Ovary (tissue), 9 donors: ENCODE results near the gene ARHGEF11. TPM values are rescaled to one million over a fixed set of nuclear protein-coding genes. Genes with fewer than 3 reads are reported as not detected.

Experiments used
- DNase-seq, 5 donors: peaks; one replicate each; pipeline ENCODE4 v3.0.0-alpha.2; 2019 to 2020
- H3K27ac ChIP-seq, 2 donors: fragments of 200-600 bp; one replicate each; pipeline versions ENCODE4 v1.5.1 to v1.8.0; 2019 to 2022
- H3K27me3 ChIP-seq: fragments of 200-600 bp; one replicate; pipeline ENCODE4 v1.8.0; 2022
- H3K36me3 ChIP-seq: fragments of 200-600 bp; sonication (generic); one replicate; pipeline ENCODE4 v1.5.1; 2019
- H3K4me1 ChIP-seq: one replicate; pipeline ENCODE4 v1.8.1; 2013; ENCODE audit warnings: mild to moderate bottlenecking, moderate library complexity; ENCODE audit not compliant: insufficient read depth
- H3K4me3 ChIP-seq: fragments of 200-600 bp; sonication (generic); one replicate; pipeline ENCODE4 v1.5.1; 2017
- H3K9me3 ChIP-seq, 2 donors: fragments of 200-600 bp in 1 of 2; sonication (generic) in 1 of 2; one replicate each; pipeline versions ENCODE4 v1.5.1 to v1.8.1; 2013 to 2019; ENCODE audit warnings: mild to moderate bottlenecking in 1 of 2, moderate library complexity in 1 of 2
- EP300 ChIP-seq: sonication (generic); formaldehyde crosslinking; IDR thresholded peaks from one replicate; pipeline ENCODE4 v1.6.1; 2017; ENCODE audit warnings: antibody characterized with exemption
- POLR2A ChIP-seq: fragments of 450-650 bp; IDR thresholded peaks from one replicate; pipeline ENCODE4 v1.6.1; 2017; ENCODE audit warnings: antibody characterized with exemption, mild to moderate bottlenecking, moderate library complexity
- WGBS, 3 donors: extraction: QIAGEN DNeasy Blood & Tissue Kit in 1 of 3; methylation state at CpG; one replicate each; pipeline versions ENCODE4 v1.1.5 to v1.1.7; 2013 to 2017; 5-methylcytosine and 5-hydroxymethylcytosine counted together
- intact Hi-C, 4 donors: fragments of 100-400 bp; cut with DNase I; formaldehyde crosslinking; loops; one replicate each; pipeline versions ENCODE4 v1.11.0 to v1.15.1; 2022 to 2023
- polyA plus RNA-seq, 2 donors: library from polyadenylated mRNA; stranded (reverse); fragments of 200-250 nt in 1 of 2; fragments of 350-450 nt in 1 of 2; fragmentation: Illumina TruSeq in 1 of 2; extraction: RNeasy Lipid Tissue Mini Kit (QIAGEN cat#74804) in 1 of 2; gene quantifications; one replicate each; pipeline ENCODE4 v1.2.3, GENCODE V29; 2013 to 2014
- total RNA-seq, 7 donors: library from RNA; depleted of rRNA in 2 of 7; stranded (reverse); fragments of >200 nt in 2 of 7; fragmentation: NEBNext Ultra II Directional in 3 of 7; extraction: Animal tissue kit (Norgen Biotek cat#: 25700) in 3 of 7; gene quantifications; one replicate each; pipeline versions ENCODE4 v1.1.0 to v1.2.4, GENCODE V29; 2016 to 2023
- TF ChIP-seq, protein P1 (sequence below), 3 donors: fragments of 450-650 bp in 2 of 3; fragments of 200-600 bp in 1 of 3; IDR thresholded peaks; one replicate each; pipeline versions ENCODE4 v1.5.1 to v1.8.0; 2016 to 2022; ENCODE audit warnings: antibody characterized with exemption in 3 of 3, mild to moderate bottlenecking in 1 of 3
- donor health status: DM: no; HTN: no; CAD: no; lungs with moderate emphysema.
- donor health status: DM: no; HTN: no; CAD: no.
- donor health status: Bipolar disorder and iron deficiency.
- donor health status: DM: yes; HTN: yes; CAD: no.
- donor health status: DM: no; HTN: no; CAD: no.
- donor health status: DM: yes; HTN: yes; CAD: no.

Gene ARHGEF11
- total and polyA plus RNA-seq, 9 donors = 14.3 to 43.9 (median 26.8) TPM

DNA sequence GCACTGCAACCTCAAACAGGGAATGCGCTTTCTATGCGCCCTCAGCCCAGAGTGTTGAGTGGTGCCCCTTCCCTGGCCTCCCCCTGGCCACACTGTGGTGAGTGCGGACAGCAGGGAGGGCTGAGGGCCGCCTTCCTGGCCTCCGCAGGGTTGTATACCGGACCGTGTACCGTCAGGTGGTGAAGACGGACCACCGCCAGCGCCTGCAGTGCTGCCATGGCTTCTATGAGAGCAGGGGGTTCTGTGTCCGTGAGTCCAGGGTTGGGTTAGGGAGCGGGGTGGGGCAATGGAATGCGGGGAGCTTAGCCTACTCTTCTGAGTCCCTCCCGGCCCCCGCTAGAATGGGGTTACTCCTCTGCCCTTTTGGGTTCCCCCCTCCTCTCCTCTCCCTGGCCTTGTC is 140.4 kb downstream of the ARHGEF11 start:
- no peak for DNase-seq
- H3K9me3 ChIP-seq = no peaks in the 10 kb centered on the region
- 85 to 94% (median 88%) methylated on average over 10 to 16 of the region's 16 CpGs for WGBS, 3 donors
- no peak overlapping the region for H3K4me3 ChIP-seq
- no peaks in the 10 kb centered on the region for H3K27me3 ChIP-seq
- H3K36me3 ChIP-seq = no peaks in the 10 kb centered on the region
- TF ChIP-seq POLR2A (no peak), EP300 (no peak)
- TF ChIP-seq, protein P1, sequence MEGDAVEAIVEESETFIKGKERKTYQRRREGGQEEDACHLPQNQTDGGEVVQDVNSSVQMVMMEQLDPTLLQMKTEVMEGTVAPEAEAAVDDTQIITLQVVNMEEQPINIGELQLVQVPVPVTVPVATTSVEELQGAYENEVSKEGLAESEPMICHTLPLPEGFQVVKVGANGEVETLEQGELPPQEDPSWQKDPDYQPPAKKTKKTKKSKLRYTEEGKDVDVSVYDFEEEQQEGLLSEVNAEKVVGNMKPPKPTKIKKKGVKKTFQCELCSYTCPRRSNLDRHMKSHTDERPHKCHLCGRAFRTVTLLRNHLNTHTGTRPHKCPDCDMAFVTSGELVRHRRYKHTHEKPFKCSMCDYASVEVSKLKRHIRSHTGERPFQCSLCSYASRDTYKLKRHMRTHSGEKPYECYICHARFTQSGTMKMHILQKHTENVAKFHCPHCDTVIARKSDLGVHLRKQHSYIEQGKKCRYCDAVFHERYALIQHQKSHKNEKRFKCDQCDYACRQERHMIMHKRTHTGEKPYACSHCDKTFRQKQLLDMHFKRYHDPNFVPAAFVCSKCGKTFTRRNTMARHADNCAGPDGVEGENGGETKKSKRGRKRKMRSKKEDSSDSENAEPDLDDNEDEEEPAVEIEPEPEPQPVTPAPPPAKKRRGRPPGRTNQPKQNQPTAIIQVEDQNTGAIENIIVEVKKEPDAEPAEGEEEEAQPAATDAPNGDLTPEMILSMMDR (IDR thresholded peaks at IDR 0.05) = no peak
- no peak overlapping the region for H3K27ac ChIP-seq
- peaks cover 29% of the 10 kb centered on the region for H3K4me1 ChIP-seq
- intact Hi-C loops = no loop called here

DNA sequence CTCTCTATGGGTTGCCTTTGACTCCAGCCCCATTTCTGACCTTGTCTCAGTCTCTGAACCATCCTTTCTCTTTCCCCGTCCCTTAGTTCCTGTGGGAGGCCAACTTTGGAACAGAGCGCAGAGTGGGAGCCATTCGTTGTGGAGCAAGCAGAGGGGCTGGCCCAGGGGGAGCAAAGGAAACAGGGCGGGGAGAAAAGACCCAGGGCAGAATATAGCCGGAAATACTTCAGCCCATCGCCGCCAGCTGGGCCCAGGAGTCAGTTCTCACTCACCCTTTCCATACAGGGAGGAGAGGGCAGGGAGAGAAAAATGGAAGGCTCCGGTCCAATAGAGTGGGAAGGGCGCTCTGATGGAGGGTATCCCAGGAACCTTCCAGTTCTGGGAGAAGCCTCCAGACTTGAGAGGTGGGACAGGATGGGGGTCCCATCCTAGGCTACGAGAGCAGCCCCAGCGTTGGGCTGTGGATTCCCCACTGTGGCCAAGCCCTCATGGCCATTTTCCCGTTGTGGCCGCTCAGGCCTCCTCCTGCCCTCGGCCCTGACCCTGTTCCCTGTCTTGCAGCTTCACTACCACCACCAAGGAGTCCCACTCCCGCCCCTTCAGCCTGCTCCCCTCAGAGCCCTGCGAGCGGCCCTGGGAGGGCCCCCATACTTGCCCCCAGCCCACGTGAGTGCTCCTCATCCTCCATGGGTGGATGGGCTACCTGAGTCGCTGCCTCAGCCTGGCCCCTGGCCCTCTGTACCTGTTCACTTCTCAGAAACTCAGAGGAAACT is 141.2 kb downstream of the ARHGEF11 start:
- intact Hi-C loops = no loop called here
- no peak for DNase-seq
- Histone ChIP-seq H3K4me3 (no peak overlapping the region), H3K36me3 (no peaks in the 10 kb centered on the region), H3K27ac (no peak overlapping the region), H3K4me1 (peaks cover 29% of the 10 kb centered on the region), H3K9me3 (no peaks in the 10 kb centered on the region), H3K27me3 (no peaks in the 10 kb centered on the region)
- 29 to 54% (median 42%) methylated on average over 19 of the region's 19 CpGs for WGBS, 3 donors
- TF ChIP-seq, protein P1 (IDR thresholded peaks at IDR 0.05) = no peak
- TF ChIP-seq POLR2A (no peak), EP300 (no peak)

- DNase-seq = no peak
- Histone ChIP-seq H3K9me3 (no peaks in the 10 kb centered on the region), H3K4me3 (no peak overlapping the region), H3K36me3 (no peaks in the 10 kb centered on the region), H3K27ac (no peak overlapping the region), H3K4me1 (peaks cover 32% of the 10 kb centered on the region), H3K27me3 (no peaks in the 10 kb centered on the region)
- intact Hi-C loops = no loop called here
- TF ChIP-seq EP300 = no peak
- WGBS, 3 donors = 74 to 82% (median 82%) methylated on average over 15 of the region's 15 CpGs
These were observed 142.0 kb downstream of the ARHGEF11 start for GRCh38 chr1:156903328-156904091.

- 40 to 52% (median 46%) methylated on average over 22 to 23 of the region's 23 CpGs for WGBS, 3 donors
- TF ChIP-seq, protein P1 (IDR thresholded peaks at IDR 0.05) = no peak
- TF ChIP-seq POLR2A (no peak), EP300 (no peak)
- no peak overlapping the region for H3K27ac ChIP-seq
- no peak overlapping the region for H3K4me3 ChIP-seq
- peaks cover 34% of the 10 kb centered on the region for H3K4me1 ChIP-seq
- no peaks in the 10 kb centered on the region for H3K9me3 ChIP-seq
- no peaks in the 10 kb centered on the region for H3K27me3 ChIP-seq
- DNase-seq = no peak
- intact Hi-C loops = no loop called here
- H3K36me3 ChIP-seq = no peaks in the 10 kb centered on the region
These were observed 143.3 kb downstream of the ARHGEF11 start for GRCh38 chr1:156901966-156902915.
